Measurements from ENCODE around the gene TRIM71. TPM values are rescaled to one million over a fixed set of nuclear protein-coding genes. Genes with fewer than 3 reads are reported as not detected.
A peak's percentile ranks its signal among the peaks of the same experiment; 100 is the strongest.
"Not testable (repeated sequence)": the region's sequence is repeated elsewhere in the genome, so short reads cannot be mapped to it uniquely, and the experiment has no call there.

TRIM71 gene
- total and polyA plus RNA-seq, 12 donors = 0.07 TPM; not detected in 11

GRCh38 chr3:32922078-32922477 lies 104.3 kb downstream of the TRIM71 start:
- Histone ChIP-seq H3K27ac (no peak overlapping the region), H3K36me3 (no peaks in the 10 kb centered on the region), H3K4me3 (no peak overlapping the region), H3K9me3 (peaks cover 0 to 7% (median 0%) of the 10 kb centered on the region in 11 donors), H3K27me3 (no peaks in the 10 kb centered on the region), H3K4me1 (no peaks in the 10 kb centered on the region)
- ATAC-seq (no peak), DNase-seq (no peak)
- 86 to 90% methylated on average over 7 of the region's 7 CpGs for WGBS, 2 donors
- intact Hi-C loops (cut with DNase I) = no loop called here
- TF ChIP-seq, protein P1, sequence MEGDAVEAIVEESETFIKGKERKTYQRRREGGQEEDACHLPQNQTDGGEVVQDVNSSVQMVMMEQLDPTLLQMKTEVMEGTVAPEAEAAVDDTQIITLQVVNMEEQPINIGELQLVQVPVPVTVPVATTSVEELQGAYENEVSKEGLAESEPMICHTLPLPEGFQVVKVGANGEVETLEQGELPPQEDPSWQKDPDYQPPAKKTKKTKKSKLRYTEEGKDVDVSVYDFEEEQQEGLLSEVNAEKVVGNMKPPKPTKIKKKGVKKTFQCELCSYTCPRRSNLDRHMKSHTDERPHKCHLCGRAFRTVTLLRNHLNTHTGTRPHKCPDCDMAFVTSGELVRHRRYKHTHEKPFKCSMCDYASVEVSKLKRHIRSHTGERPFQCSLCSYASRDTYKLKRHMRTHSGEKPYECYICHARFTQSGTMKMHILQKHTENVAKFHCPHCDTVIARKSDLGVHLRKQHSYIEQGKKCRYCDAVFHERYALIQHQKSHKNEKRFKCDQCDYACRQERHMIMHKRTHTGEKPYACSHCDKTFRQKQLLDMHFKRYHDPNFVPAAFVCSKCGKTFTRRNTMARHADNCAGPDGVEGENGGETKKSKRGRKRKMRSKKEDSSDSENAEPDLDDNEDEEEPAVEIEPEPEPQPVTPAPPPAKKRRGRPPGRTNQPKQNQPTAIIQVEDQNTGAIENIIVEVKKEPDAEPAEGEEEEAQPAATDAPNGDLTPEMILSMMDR (IDR thresholded peaks at IDR 0.05) = no peak

DNA sequence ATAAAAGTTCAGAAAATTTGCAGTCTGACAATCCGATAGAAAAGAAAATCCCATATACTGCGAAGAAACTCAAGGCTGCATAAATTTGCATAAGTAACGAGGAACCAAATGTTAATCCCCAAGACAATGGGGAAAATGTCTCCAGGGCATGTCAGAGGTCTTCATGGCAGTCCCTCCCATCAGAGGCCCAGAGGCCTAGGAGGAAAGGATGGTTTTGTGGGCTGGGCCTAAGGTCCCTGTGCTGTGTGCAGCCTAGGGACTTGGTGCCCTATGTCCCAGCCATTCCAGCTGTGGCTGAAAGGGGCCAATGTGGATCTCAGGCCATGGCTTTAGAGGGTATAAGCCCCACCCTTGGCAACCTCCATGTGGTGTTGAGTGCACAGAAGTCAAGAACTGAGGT lies 112.4 kb downstream of the TRIM71 start:
- H3K4me1 ChIP-seq = no peaks in the 10 kb centered on the region
- H3K4me3 ChIP-seq = no peak overlapping the region
- no peak for ATAC-seq
- no peaks in the 10 kb centered on the region for H3K36me3 ChIP-seq
- DNase-seq = no peak
- H3K9me3 ChIP-seq = no peaks in the 10 kb centered on the region
- H3K27me3 ChIP-seq = peaks cover 0 to 3% (median 0%) of the 10 kb centered on the region in 7 donors
- TF ChIP-seq, protein P1 (IDR thresholded peaks at IDR 0.05) = no peak
- 95 to 98% methylated on average over 3 of the region's 3 CpGs for WGBS, 2 donors
- H3K27ac ChIP-seq = no peak overlapping the region
- intact Hi-C loops (cut with DNase I) = loop anchor here in 7 of 10 donors (5.0 to 10.0 kb wide), 4 partner anchors 155 to 415 kb away; no protein-coding TSS in a partner anchor

DNA sequence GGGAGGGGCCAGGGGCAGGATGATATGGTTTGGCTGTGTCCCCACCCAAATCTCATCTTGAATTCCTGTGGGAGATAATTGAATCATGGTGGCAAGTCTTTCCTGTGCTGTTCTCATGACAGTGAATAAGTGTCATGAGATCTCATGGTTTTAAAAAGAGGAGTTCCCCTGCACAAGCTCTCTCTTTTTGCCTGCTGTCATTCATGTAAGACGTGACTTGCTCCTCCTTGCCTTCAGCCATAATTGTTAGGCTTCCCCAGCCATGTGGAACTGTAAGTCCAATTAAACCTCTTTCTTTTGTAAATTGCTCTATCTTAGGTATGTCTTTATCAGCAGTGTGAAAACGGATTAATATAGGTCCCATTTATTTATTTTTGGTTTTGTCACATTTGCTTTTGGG lies 113.5 kb downstream of the TRIM71 start:
- not testable (repeated sequence) for H3K27ac ChIP-seq

GRCh38 chr3:32934150-32934742 lies 116.4 kb downstream of the TRIM71 start:
- intact Hi-C loops (cut with DNase I) = loop anchor here in 9 of 10 donors (2.0 to 10.0 kb wide), 5 partner anchors 159 to 419 kb away; no protein-coding TSS in a partner anchor
- TF ChIP-seq, protein P1 (IDR thresholded peaks at IDR 0.05) = peak; percentile 19 to 72 (median 60)
- Histone ChIP-seq H3K9me3 (no peaks in the 10 kb centered on the region), H3K4me1 (no peaks in the 10 kb centered on the region), H3K27me3 (no peaks in the 10 kb centered on the region), H3K4me3 (no peak overlapping the region), H3K36me3 (no peaks in the 10 kb centered on the region), H3K27ac (no peak overlapping the region)
- 73 to 88% methylated on average over 5 of the region's 5 CpGs for WGBS, 2 donors
- ATAC-seq (no peak), DNase-seq (no peak)

More for the DNA sequence above, 113.5 kb downstream of the TRIM71 start:
- intact Hi-C loops (cut with DNase I) = loop anchor here in 7 of 10 donors (5.0 to 10.0 kb wide), 4 partner anchors 156 to 416 kb away; no protein-coding TSS in a partner anchor
- H3K27me3 ChIP-seq, DNase-seq, H3K36me3 ChIP-seq, ATAC-seq, H3K4me3 ChIP-seq, H3K9me3 ChIP-seq, H3K4me1 ChIP-seq: not testable (repeated sequence)
- 72 to 83% methylated on average over 2 of the region's 2 CpGs for WGBS, 2 donors

GRCh38 chr3:32937331-32937730 lies 119.5 kb downstream of the TRIM71 start:
- 34 to 39% methylated on average over 2 of the region's 2 CpGs for WGBS, 2 donors
- Histone ChIP-seq H3K27ac (no peak overlapping the region), H3K36me3 (no peaks in the 10 kb centered on the region), H3K4me3 (no peak overlapping the region), H3K9me3 (no peaks in the 10 kb centered on the region), H3K4me1 (no peaks in the 10 kb centered on the region), H3K27me3 (no peaks in the 10 kb centered on the region)
- intact Hi-C loops (cut with DNase I) = loop anchor here in 6 of 10 donors (5.0 to 10.0 kb wide), 4 partner anchors 163 to 423 kb away; no protein-coding TSS in a partner anchor
- DNase-seq (no peak), ATAC-seq (no peak)
- TF ChIP-seq, protein P1 (IDR thresholded peaks at IDR 0.05) = no peak

DNA sequence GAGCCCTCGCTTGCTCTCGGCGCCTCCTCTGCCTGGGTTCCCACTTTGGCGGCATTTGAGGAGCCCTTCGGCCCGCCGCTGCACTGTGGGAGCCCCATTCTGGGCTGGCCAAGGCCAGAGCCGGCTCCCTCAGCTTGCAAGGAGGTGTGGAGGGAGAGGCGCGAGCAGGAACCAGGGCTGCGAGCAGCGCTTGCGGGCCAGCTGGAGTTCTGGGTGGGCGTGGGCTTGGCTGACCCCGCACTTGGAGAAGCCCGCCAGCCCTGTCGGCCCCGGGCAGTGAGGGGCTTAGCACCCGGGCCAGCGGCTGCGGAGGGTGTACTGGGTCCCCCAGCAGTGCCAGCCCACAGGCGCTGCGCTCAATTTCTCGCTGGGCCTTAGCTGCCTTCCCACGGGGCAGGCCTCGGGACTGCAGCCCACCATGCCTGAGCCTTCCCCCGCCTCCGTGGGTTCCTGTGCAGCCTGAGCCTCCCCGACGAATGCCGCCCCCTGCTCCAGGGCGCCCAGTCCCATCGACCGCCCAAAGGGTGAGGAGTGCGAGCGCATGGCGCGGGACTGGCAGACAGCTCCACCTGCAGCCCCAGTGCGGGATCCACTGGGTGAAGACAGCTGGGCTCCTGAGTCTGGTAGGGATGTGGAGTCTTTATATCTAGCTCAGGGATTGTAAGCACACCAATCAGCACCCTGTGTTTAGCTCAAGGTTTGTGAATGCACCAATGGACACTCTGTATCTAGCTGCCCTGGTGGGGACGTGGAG lies 121.9 kb downstream of the TRIM71 start:
- not testable (repeated sequence) for DNase-seq, H3K36me3 ChIP-seq, H3K27me3 ChIP-seq, ATAC-seq, H3K27ac ChIP-seq, H3K4me1 ChIP-seq, H3K4me3 ChIP-seq, H3K9me3 ChIP-seq
- intact Hi-C loops (cut with DNase I) = loop anchor here in 6 of 10 donors (5.0 to 10.0 kb wide), 6 partner anchors 165 to 435 kb away; no protein-coding TSS in a partner anchor
- WGBS, 2 donors = 92 to 94% methylated on average over 29 to 40 of the region's 40 CpGs

Data from heart right ventricle (tissue), 16 donors.